GM13976 (cell line): Measurements from ENCODE around the gene ARSI.

Experiments used
- DNase-seq: peaks from one replicate; pipeline ENCODE4 v3.0.0; 2012; ENCODE audit warnings: low spot score
- in situ Hi-C: fragments of 300-500 bp; cut with MboI; formaldehyde crosslinking; loops from one replicate; pipeline ENCODE4 v1.12.0; 2022; ENCODE audit warnings: low sequenced_read_pairs, mixed read lengths, inconsistent platforms; ENCODE audit not compliant: unreplicated experiment
- TF ChIP-seq, protein P1 (sequence below): IDR thresholded peaks from 2 replicates; pipeline ENCODE4 v1.5.1; 2012; ENCODE audit warnings: borderline replicate concordance, mild to moderate bottlenecking; ENCODE audit not compliant: insufficient read depth; ENCODE audit errors: extremely low read depth, missing control alignments, control extremely low read depth

Gene ARSI

DNA sequence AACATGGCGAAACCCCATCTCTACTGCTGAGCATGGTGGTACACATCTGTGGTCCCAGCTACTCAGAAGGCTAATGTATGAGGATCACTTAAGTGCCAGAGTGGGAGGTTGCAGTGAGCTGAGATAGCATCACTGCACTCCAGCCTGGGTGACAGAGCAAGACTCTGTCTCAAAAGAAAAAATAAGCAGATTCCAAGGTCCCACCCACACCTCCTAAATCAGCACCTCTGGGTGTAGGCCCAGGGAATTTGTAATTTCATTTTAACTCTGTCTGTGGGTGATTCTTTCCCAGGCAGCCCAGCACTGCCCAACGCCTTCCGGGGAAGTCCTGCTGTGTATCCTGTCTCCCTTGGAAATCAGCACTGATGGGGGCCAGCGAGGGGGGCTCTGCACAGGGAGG, 25.7 kb downstream of the ARSI start:
- TF ChIP-seq, protein P1, sequence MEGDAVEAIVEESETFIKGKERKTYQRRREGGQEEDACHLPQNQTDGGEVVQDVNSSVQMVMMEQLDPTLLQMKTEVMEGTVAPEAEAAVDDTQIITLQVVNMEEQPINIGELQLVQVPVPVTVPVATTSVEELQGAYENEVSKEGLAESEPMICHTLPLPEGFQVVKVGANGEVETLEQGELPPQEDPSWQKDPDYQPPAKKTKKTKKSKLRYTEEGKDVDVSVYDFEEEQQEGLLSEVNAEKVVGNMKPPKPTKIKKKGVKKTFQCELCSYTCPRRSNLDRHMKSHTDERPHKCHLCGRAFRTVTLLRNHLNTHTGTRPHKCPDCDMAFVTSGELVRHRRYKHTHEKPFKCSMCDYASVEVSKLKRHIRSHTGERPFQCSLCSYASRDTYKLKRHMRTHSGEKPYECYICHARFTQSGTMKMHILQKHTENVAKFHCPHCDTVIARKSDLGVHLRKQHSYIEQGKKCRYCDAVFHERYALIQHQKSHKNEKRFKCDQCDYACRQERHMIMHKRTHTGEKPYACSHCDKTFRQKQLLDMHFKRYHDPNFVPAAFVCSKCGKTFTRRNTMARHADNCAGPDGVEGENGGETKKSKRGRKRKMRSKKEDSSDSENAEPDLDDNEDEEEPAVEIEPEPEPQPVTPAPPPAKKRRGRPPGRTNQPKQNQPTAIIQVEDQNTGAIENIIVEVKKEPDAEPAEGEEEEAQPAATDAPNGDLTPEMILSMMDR = no peak
- DNase-seq = no peak
- in situ Hi-C loops = no loop called here

DNA sequence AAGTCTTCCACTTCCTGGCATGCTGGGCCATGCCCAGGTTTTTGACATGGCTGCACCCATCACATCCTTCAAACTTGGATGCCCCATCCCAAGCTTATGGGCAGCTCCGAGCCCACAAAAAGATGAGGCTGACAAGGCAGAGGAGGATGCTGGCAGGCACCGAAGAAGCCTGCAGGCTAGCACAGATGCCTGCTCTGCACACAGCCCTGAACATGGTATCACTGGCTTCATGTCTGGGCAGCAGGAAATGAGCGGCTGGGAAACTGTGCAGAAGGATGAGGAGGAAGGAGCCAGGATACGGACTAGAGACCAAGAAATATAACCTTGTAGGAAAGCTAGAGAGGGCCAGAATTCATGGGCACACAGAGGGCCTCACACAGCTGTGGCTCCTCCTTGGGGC, 27.9 kb downstream of the ARSI start:
- in situ Hi-C loops = no loop called here
- TF ChIP-seq, protein P1 = no peak
- DNase-seq = no peak

DNA sequence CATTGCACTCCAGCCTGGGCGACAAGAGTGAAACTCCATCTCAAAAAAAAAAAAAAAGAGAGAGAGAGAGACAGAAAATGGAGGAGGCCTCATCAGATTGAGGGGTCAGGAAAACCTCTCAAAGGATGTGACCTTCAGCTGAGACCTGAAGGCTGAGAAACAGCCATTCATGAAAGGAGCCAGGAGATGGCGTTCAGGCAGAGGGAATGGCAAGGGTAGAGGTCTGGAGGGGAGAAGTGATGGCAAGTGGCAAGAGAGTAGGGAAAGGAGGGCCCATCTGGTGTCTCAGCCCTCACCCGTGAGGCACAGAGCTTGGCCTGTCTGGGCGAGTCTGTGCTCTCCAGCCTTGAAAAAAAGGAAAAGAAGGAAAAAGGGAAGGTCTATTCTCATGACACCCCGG, 30.2 kb downstream of the ARSI start:
- in situ Hi-C loops = no loop called here
- TF ChIP-seq, protein P1 = peak; percentile 36
- DNase-seq = no peak

DNA sequence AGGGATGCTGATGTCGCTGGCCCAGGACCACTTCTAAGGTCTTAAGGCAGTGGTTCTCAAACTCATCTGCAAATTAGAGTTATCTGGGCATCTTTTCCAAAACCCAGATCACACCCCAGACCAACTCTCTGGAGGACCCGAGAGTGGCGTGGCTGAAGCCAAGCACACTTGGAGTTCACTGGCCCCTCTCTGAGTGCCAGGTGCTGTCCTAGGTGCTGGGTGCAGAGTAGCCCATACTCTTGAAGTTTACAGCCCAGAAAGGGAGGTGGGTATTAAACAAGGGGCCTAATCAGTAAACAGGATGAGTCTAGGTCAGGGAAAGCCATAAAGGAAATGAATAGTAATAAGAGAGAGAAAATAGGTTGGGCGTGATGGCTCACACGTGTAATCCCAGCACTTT, 30.8 kb downstream of the ARSI start:
- in situ Hi-C loops = no loop called here
- no peak for DNase-seq
- TF ChIP-seq, protein P1 = no peak

DNA sequence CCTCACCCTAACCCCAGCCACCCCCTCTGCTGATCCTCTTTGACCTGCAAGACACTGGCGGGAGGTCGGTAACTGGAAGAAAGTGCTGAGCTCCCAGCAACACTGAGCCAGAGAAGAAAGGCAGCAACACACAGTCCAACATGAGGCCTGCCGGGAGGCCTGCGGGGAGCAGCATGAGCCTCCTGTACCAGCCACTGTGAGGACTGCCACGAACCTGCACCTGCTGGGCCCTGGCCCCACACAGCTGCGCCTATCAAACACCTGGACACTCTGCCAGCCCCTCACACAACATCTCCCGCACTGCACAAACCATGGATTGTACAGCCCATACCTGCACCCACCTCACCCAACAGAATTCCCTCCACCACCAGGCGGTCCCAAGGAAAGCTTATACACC, 31.4 kb downstream of the ARSI start:
- in situ Hi-C loops = no loop called here
- no peak for DNase-seq

DNA sequence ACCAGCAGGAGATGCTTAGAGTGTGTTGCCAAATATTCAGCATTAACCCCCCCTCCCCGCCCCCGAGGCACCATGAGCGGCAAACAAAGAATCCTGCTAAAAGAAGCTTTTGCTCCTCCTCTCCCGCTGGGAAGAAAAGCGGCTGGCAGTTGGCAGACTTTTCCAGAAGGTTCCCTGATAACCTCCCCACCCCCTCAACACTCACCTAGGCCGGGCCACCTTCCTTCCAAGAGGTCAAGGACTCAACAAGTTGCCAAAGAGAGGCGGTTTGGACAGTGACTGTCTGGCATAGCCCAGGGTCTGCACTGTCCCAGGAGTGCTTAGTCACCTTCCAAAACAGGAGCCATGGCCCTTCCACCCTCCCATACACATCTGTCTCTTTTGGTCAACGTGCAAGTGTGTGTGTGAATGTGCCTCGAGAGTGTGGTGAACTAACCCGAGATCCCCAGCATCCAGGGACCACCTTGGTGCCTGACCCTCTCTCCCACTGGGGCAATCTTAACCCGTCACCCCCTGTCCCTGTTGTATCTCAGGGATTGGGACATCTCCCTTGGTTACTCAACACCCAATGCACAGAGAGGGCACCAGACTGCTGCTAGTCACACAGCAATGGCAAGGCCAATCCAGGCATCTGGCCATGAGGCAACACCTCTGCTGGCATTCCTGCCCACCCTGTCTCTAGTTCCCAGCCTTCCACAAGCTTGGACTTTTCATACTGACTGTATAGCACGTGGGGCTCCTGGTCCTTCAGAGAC, 32.0 kb downstream of the ARSI start:
- in situ Hi-C loops = no loop called here
- TF ChIP-seq, protein P1 = no peak
- no peak for DNase-seq

More for the DNA sequence above, 31.4 kb downstream of the ARSI start:
- TF ChIP-seq, protein P1 = no peak
